GM21576 (cell line): Measurements from ENCODE around the gene SYT6.

ENCODE experiments used
- ATAC-seq: cut with Tn5 transposase; IDR thresholded peaks from one replicate; pipeline ENCODE4 v1.9.1; 2021; ENCODE audit warnings: mild to moderate bottlenecking, moderate library complexity; ENCODE audit not compliant: unreplicated experiment

The SYT6 gene

GRCh38 chr1:114122941-114123618, 30.6 kb downstream of the SYT6 start:
- no peak for ATAC-seq

- no peak for ATAC-seq
Observed at GRCh38 chr1:114118351-114118990, 35.2 kb downstream of the SYT6 start.

GRCh38 chr1:114117654-114118053, 36.0 kb downstream of the SYT6 start:
- ATAC-seq: no peak

GRCh38 chr1:114116086-114116485, 37.6 kb downstream of the SYT6 start:
- no peak for ATAC-seq

- ATAC-seq: no peak
Observed at GRCh38 chr1:114114185-114115094, 39.2 kb downstream of the SYT6 start.

- ATAC-seq: no peak
Observed at GRCh38 chr1:114113411-114114184, 40.1 kb downstream of the SYT6 start.

GRCh38 chr1:114112775-114113174, 40.9 kb downstream of the SYT6 start:
- no peak for ATAC-seq

GRCh38 chr1:114111731-114112641, 41.7 kb downstream of the SYT6 start:
- ATAC-seq: no peak

GRCh38 chr1:114109981-114110380, 43.7 kb downstream of the SYT6 start:
- ATAC-seq: no peak

- peak; percentile 85 for ATAC-seq
Observed at GRCh38 chr1:114108751-114109255, 44.9 kb downstream of the SYT6 start.

GRCh38 chr1:114107474-114108435, 45.9 kb downstream of the SYT6 start:
- ATAC-seq: no peak

GRCh38 chr1:114105421-114105979, 48.2 kb downstream of the SYT6 start:
- ATAC-seq: no peak

GRCh38 chr1:114104949-114105348, 48.7 kb downstream of the SYT6 start:
- no peak for ATAC-seq

GRCh38 chr1:114103992-114104391, 49.7 kb downstream of the SYT6 start:
- no peak for ATAC-seq

GRCh38 chr1:114102136-114102535, 51.5 kb downstream of the SYT6 start:
- ATAC-seq: no peak

- ATAC-seq: no peak
Observed at GRCh38 chr1:114100148-114100547, 53.5 kb downstream of the SYT6 start.

- no peak for ATAC-seq
Observed at GRCh38 chr1:114099268-114099667, 54.4 kb downstream of the SYT6 start.

GRCh38 chr1:114097109-114097508, 56.6 kb downstream of the SYT6 start:
- no peak for ATAC-seq
